ENCODE results near the gene NID1. TPM values are rescaled to one million over a fixed set of nuclear protein-coding genes. Genes with fewer than 3 reads are reported as not detected.
"Not testable (repeated sequence)": the region's sequence is repeated elsewhere in the genome, so short reads cannot be mapped to it uniquely, and the experiment has no call there.

NID1 gene
- total and polyA plus RNA-seq, 2 donors (not counting 3 experiments of a cell fraction or from before 2014, with no cell fraction given): 87.0 to 109 TPM

DNA sequence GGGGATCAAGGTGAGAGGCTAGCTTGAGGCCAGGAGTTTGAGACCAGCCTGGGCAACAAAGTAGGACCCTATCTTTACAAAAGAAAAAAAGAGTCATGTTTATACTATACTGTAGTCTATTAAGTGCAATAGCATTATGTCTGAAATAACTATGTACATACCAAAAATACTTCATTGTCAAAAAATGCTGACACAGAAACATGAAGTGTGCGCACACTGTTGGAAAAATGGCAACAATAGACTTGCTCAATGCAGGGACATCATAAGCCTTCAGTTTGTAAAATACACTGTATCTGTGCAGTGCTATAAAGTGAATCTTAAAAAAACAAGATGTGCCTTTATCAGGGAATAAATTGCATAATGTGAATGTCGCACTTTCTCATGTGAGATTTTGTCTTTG, 14.1 kb upstream of the NID1 start:
- no peaks in the 10 kb centered on the region for H3K4me1 ChIP-seq (ENCODE audit: control insufficient read depth, extremely low read depth, insufficient read depth, low read length)
- no peak overlapping the region for H3K4me2 ChIP-seq (ENCODE audit: insufficient read depth, low read length)
- dilution Hi-C loops (cut with MboI; ENCODE audit: extremely low pct_ligation_motif_present, low sequenced_read_pairs): no loop called here
- DNase-seq (ENCODE audit: low read depth, low spot score): no peak
- H4K20me1 ChIP-seq (replicated peaks; ENCODE audit: control insufficient read depth, extremely low read depth, insufficient read depth, low read length): no peaks in the 10 kb centered on the region
- no peaks in the 10 kb centered on the region for H3K27me3 ChIP-seq (ENCODE audit: control insufficient read depth in 2 of 2, insufficient read depth in 2 of 2, low read length in 2 of 2)
- intact Hi-C loops (cut with micrococcal nuclease): no loop called here
- H2AFZ ChIP-seq (ENCODE audit: low read depth, low read length): no peak overlapping the region
- H3K79me2 ChIP-seq (ENCODE audit: control insufficient read depth, insufficient read depth, low read length): no peaks in the 10 kb centered on the region
- no peaks in the 10 kb centered on the region for H3K9me3 ChIP-seq (replicated peaks; ENCODE audit: control insufficient read depth, insufficient read depth, low read length)
- ChIA-PET POLR2A (no interaction called here), CTCF (no interaction called here)
- no peaks in the 10 kb centered on the region for H3K9me1 ChIP-seq (replicated peaks; ENCODE audit: control insufficient read depth, extremely low read depth, insufficient read depth, low read length)
- no peaks in the 10 kb centered on the region for H3K36me3 ChIP-seq (ENCODE audit: control insufficient read depth in 2 of 2, extremely low read depth in 1 of 2, insufficient read depth in 2 of 2, low read length in 2 of 2)
- H3K27ac ChIP-seq (ENCODE audit: insufficient read depth, low read depth, low read length): no peak overlapping the region
- TF ChIP-seq JUN (IDR thresholded peaks at IDR 0.05; ENCODE audit: borderline replicate concordance, insufficient read depth, insufficient read length, low read depth): no peak
- TF ChIP-seq, protein P1, sequence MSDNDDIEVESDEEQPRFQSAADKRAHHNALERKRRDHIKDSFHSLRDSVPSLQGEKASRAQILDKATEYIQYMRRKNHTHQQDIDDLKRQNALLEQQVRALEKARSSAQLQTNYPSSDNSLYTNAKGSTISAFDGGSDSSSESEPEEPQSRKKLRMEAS (IDR thresholded peaks at IDR 0.05; ENCODE audit: insufficient read depth, insufficient read length): no peak
- TF ChIP-seq GATA2 (IDR thresholded peaks at IDR 0.05; ENCODE audit: insufficient read depth, insufficient read length, low read depth, low read length): no peak
- TF ChIP-seq POLR2A (IDR thresholded peaks at IDR 0.05; ENCODE audit: low read depth, low read length): no peak
- TF ChIP-seq, protein P2, sequence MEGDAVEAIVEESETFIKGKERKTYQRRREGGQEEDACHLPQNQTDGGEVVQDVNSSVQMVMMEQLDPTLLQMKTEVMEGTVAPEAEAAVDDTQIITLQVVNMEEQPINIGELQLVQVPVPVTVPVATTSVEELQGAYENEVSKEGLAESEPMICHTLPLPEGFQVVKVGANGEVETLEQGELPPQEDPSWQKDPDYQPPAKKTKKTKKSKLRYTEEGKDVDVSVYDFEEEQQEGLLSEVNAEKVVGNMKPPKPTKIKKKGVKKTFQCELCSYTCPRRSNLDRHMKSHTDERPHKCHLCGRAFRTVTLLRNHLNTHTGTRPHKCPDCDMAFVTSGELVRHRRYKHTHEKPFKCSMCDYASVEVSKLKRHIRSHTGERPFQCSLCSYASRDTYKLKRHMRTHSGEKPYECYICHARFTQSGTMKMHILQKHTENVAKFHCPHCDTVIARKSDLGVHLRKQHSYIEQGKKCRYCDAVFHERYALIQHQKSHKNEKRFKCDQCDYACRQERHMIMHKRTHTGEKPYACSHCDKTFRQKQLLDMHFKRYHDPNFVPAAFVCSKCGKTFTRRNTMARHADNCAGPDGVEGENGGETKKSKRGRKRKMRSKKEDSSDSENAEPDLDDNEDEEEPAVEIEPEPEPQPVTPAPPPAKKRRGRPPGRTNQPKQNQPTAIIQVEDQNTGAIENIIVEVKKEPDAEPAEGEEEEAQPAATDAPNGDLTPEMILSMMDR (IDR thresholded peaks at IDR 0.05; ENCODE audit: extremely low read depth in 1 of 2, insufficient read depth in 1 of 2, low read depth in 1 of 2, low read length in 2 of 2): no peak
- TF ChIP-seq MYC (IDR thresholded peaks at IDR 0.05; ENCODE audit: low read depth, low read length): no peak
- no peak for TF ChIP-seq FOS (IDR thresholded peaks at IDR 0.05; ENCODE audit: borderline replicate concordance, insufficient read depth, low read length)
- no peak for TF ChIP-seq POLR2AphosphoS5 (IDR thresholded peaks at IDR 0.05; ENCODE audit: insufficient read depth, low read depth, low read length)
- TF ChIP-seq EZH2 (IDR thresholded peaks at IDR 0.05; ENCODE audit: borderline replicate concordance, low read depth, low read length, severe bottlenecking): no peak
- no TSS peak for BruUV-seq (replicated peaks)
- H3K9ac ChIP-seq (replicated peaks; ENCODE audit: extremely low read depth, insufficient read depth, low read length): no peak overlapping the region
- H3K4me3 ChIP-seq (replicated peaks in 1 of 3; ENCODE audit: insufficient read depth in 1 of 3, low read depth in 1 of 3, low read length in 3 of 3): no peak overlapping the region
- FAIRE-seq: no peak

DNA sequence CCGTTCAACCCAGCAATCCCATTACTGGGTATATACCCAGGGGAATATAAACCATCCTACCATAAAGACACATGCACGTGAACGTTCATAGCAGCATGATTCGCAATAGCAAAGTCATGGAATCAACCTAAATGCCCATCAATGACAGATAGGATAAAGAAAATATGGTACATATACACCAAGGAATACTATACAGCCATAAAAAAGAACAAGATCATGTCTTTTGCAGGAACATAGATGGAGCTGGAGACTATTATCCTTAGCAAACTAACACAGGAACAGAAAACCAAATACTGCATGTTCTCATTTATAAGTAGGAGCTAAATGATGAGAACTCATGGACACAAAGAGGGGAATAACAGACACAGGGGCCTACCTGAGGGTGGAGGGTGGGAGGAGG, 13.2 kb upstream of the NID1 start:
- H3K9me1 ChIP-seq (replicated peaks; ENCODE audit: control insufficient read depth, extremely low read depth, insufficient read depth, low read length); H3K9me3 ChIP-seq (replicated peaks; ENCODE audit: control insufficient read depth, insufficient read depth, low read length); BruUV-seq (replicated peaks); POLR2A ChIA-PET; FAIRE-seq; H3K79me2 ChIP-seq (ENCODE audit: control insufficient read depth, insufficient read depth, low read length); H3K4me2 ChIP-seq (ENCODE audit: insufficient read depth, low read length); intact Hi-C loops (cut with micrococcal nuclease); H3K27ac ChIP-seq (ENCODE audit: insufficient read depth, low read depth, low read length); dilution Hi-C loops (cut with MboI; ENCODE audit: extremely low pct_ligation_motif_present, low sequenced_read_pairs); DNase-seq (ENCODE audit: low read depth, low spot score); H4K20me1 ChIP-seq (replicated peaks; ENCODE audit: control insufficient read depth, extremely low read depth, insufficient read depth, low read length); H3K36me3 ChIP-seq (ENCODE audit: control insufficient read depth in 2 of 2, extremely low read depth in 1 of 2, insufficient read depth in 2 of 2, low read length in 2 of 2); H3K27me3 ChIP-seq (ENCODE audit: control insufficient read depth in 2 of 2, insufficient read depth in 2 of 2, low read length in 2 of 2); H3K4me3 ChIP-seq (replicated peaks in 1 of 3; ENCODE audit: insufficient read depth in 1 of 3, low read depth in 1 of 3, low read length in 3 of 3); CTCF ChIA-PET; H2AFZ ChIP-seq (ENCODE audit: low read depth, low read length); H3K9ac ChIP-seq (replicated peaks; ENCODE audit: extremely low read depth, insufficient read depth, low read length); H3K4me1 ChIP-seq (ENCODE audit: control insufficient read depth, extremely low read depth, insufficient read depth, low read length): not testable (repeated sequence)

Data from endothelial cell of umbilical vein (primary cell).